Measurements from ENCODE around the gene RBM10. TPM values are rescaled to one million over a fixed set of nuclear protein-coding genes. Genes with fewer than 3 reads are reported as not detected.
A peak's percentile ranks its signal among the peaks of the same experiment; 100 is the strongest.

The RBM10 gene
- total and polyA plus RNA-seq, 9 of the 15 experiments (the other 6 are each of a cell fraction or from before 2014, with no cell fraction given) = 1.1 to 61.7 (median 31.5) TPM

GRCh38 chrX:47218920-47219815, 74.1 kb downstream of the RBM10 start (continued):
- peak; percentile 20 for TF ChIP-seq FIP1L1 (IDR thresholded peaks at IDR 0.05; ENCODE audit: low read depth, low read length, poor library complexity, severe bottlenecking)
- peak; percentile 56 to 63; a peak in 3 of 4 replicates for TF ChIP-seq MAZ (CRISPR knock-in tag; conservative IDR thresholded peaks at IDR 0.05 in 1 of 2, IDR thresholded peaks at IDR 0.05 in 1 of 2)
- peak; percentile 80 for TF ChIP-seq RBBP5 (IDR thresholded peaks at IDR 0.05; ENCODE audit: borderline replicate concordance, insufficient read depth, low read length, poor library complexity, severe bottlenecking)
- TF ChIP-seq KDM5B (IDR thresholded peaks at IDR 0.05; ENCODE audit: insufficient replicate concordance, low read depth, low read length) = peak; percentile 66
- peak; percentile 23; the same call in 1 of the 2 replicates for TF ChIP-seq TFAP4 (CRISPR knock-in tag; IDR thresholded peaks at IDR 0.05; ENCODE audit: borderline replicate concordance)
- 0 out of 2 replicates have a peak, but pooled peaks have one; percentile 6 for TF ChIP-seq STAG1 (CRISPR knock-in tag; IDR thresholded peaks at IDR 0.05; ENCODE audit: borderline replicate concordance)
- TF ChIP-seq ATF4 (CRISPR knock-in tag; IDR thresholded peaks at IDR 0.05) = no peak
- 0 out of 2 replicates have a peak, but pooled peaks have one; percentile 7 for TF ChIP-seq ETS1 (conservative IDR thresholded peaks at IDR 0.05; ENCODE audit: control insufficient read depth, low read depth, low read length)
- TF ChIP-seq SIN3B (IDR thresholded peaks at IDR 0.05; ENCODE audit: low read depth) = 0 out of 2 replicates have a peak, but pooled peaks have one; percentile 44
- TF ChIP-seq ZNF165 (CRISPR knock-in tag; IDR thresholded peaks at IDR 0.05; ENCODE audit: borderline replicate concordance) = no peak
- TF ChIP-seq XRCC5 (IDR thresholded peaks at IDR 0.05; ENCODE audit: low read depth, low read length) = 0 out of 2 replicates have a peak, but pooled peaks have one; percentile 14
- 0 out of 2 replicates have a peak, but pooled peaks have one; percentile 68 for TF ChIP-seq GATAD2B (IDR thresholded peaks at IDR 0.05; ENCODE audit: borderline replicate concordance)
- TF ChIP-seq ZNF76 (CRISPR knock-in tag; IDR thresholded peaks at IDR 0.05; ENCODE audit: borderline replicate concordance) = peak; percentile 50; the same call in 1 of the 2 replicates
- no peak for TF ChIP-seq PATZ1 (CRISPR knock-in tag; IDR thresholded peaks at IDR 0.05; ENCODE audit: borderline replicate concordance)
- 0 out of 2 replicates have a peak, but pooled peaks have one; percentile 27 for TF ChIP-seq TGIF2 (CRISPR knock-in tag; IDR thresholded peaks at IDR 0.05)
- no peak for TF ChIP-seq NR2C2 (CRISPR knock-in tag; IDR thresholded peaks at IDR 0.05)
- TF ChIP-seq NR2C2 (tag; IDR thresholded peaks at IDR 0.05) = peak; percentile 93
- no peak for TF ChIP-seq MITF (IDR thresholded peaks at IDR 0.05)
